GM23338 (cell line): ENCODE data around the gene DNAJA3. TPM values are rescaled to one million over a fixed set of nuclear protein-coding genes. Genes with fewer than 3 reads are reported as not detected.

Experiments
- ATAC-seq: fragments of 200-7000 bp; cut with Tn5 transposase; 3 replicates; pipeline ENCODE4 v1.9.1; 2020
- DNase-seq: peaks from one replicate; pipeline ENCODE4 v3.0.0-alpha.2; 2015; ENCODE audit warnings: low spot score
- H2AFZ ChIP-seq: fragments of 200-600 bp; sonication (generic); 2 replicates; pipeline ENCODE4 v1.8.0; 2016; ENCODE audit warnings: antibody characterized with exemption, mild to moderate bottlenecking, moderate library complexity
- H3F3A ChIP-seq: fragments of 200-600 bp; sonication (generic); replicated peaks from 2 replicates; pipeline ENCODE4 v1.8.0; 2017; ENCODE audit warnings: antibody characterized with exemption, mixed run types, low read depth
- H3K27ac ChIP-seq: fragments of 200-600 bp; sonication (generic); 2 replicates; pipeline ENCODE4 v1.6.1; 2016; ENCODE audit warnings: low read depth
- H3K27me3 ChIP-seq: fragments of 200-600 bp; sonication (generic); 2 replicates; pipeline ENCODE4 v1.8.0; 2016; ENCODE audit warnings: mild to moderate bottlenecking, mixed run types, moderate library complexity; ENCODE audit not compliant: insufficient read depth
- H3K36me3 ChIP-seq: fragments of 200-600 bp; sonication (generic); 2 replicates; pipeline ENCODE4 v1.8.0; 2016; ENCODE audit warnings: mild to moderate bottlenecking; ENCODE audit not compliant: insufficient read depth
- H3K4me1 ChIP-seq: fragments of 200-600 bp; sonication (generic); 2 replicates; pipeline ENCODE4 v1.8.0; 2016; ENCODE audit warnings: mild to moderate bottlenecking, moderate library complexity; ENCODE audit not compliant: insufficient read depth
- H3K4me2 ChIP-seq: fragments of 200-600 bp; sonication (generic); 2 replicates; pipeline ENCODE4 v1.7.1; 2017; ENCODE audit warnings: mixed run types
- H3K4me3 ChIP-seq: fragments of 200-600 bp; sonication (generic); 2 replicates; pipeline ENCODE4 v1.6.1; 2016; ENCODE audit warnings: mixed run types
- H3K79me2 ChIP-seq: fragments of 200-600 bp; sonication (generic); replicated peaks from 2 replicates; pipeline ENCODE4 v1.8.0; 2017; ENCODE audit warnings: mild to moderate bottlenecking; ENCODE audit not compliant: insufficient read depth
- H3K9me2 ChIP-seq: fragments of 200-600 bp; sonication (generic); 2 replicates; pipeline ENCODE4 v1.8.0; 2017; ENCODE audit not compliant: insufficient read depth
- H4K20me1 ChIP-seq: fragments of 200-600 bp; sonication (generic); replicated peaks from 2 replicates; pipeline ENCODE4 v1.8.0; 2017; ENCODE audit warnings: mild to moderate bottlenecking; ENCODE audit not compliant: insufficient read depth
- H3K27ac Mint-ChIP-seq: 2 replicates; pipeline ENCODE4 v1.8.0; 2020; ENCODE audit warnings: inconsistent platforms, mild to moderate bottlenecking, moderate library complexity, mixed read lengths
- H3K27me3 Mint-ChIP-seq: 3 replicates; pipeline ENCODE4 v1.8.0; 2022; ENCODE audit warnings: low read depth, mild to moderate bottlenecking, moderate library complexity, mixed read lengths, inconsistent platforms; ENCODE audit not compliant: insufficient read depth, poor library complexity
- H3K36me3 Mint-ChIP-seq: 3 replicates; pipeline ENCODE4 v1.8.0; 2021; ENCODE audit warnings: low read depth, mild to moderate bottlenecking, inconsistent platforms, moderate library complexity, mixed read lengths
- H3K4me1 Mint-ChIP-seq: 3 replicates; pipeline ENCODE4 v1.8.0; 2020; ENCODE audit warnings: mild to moderate bottlenecking, inconsistent platforms, mixed read lengths
- H3K4me3 Mint-ChIP-seq: 3 replicates; pipeline ENCODE4 v1.8.0; 2021; ENCODE audit warnings: moderate library complexity, mild to moderate bottlenecking, inconsistent platforms, mixed read lengths
- H3K9me3 Mint-ChIP-seq: 3 replicates; pipeline ENCODE4 v1.8.0; 2020; ENCODE audit warnings: moderate library complexity, mild to moderate bottlenecking, inconsistent platforms, mixed read lengths
- CREB1 ChIP-seq: fragments of 250-450 bp; sonication (Bioruptor Pico); IDR thresholded peaks from 2 replicates; pipeline ENCODE4 v1.5.0; 2020; ENCODE audit warnings: low read depth, mild to moderate bottlenecking, moderate library complexity
- EZH2 ChIP-seq: fragments of 200-600 bp; sonication (generic); IDR thresholded peaks from one replicate; pipeline ENCODE4 v1.8.0; 2017; ENCODE audit warnings: antibody characterized with exemption, mild to moderate bottlenecking, low read depth; ENCODE audit not compliant: unreplicated experiment
- EZH2phosphoT487 ChIP-seq: fragments of 200-600 bp; sonication (generic); IDR thresholded peaks from one replicate; pipeline ENCODE4 v1.8.1; 2018; ENCODE audit warnings: antibody characterized with exemption; ENCODE audit not compliant: unreplicated experiment
- POLR2AphosphoS5 ChIP-seq: IDR thresholded peaks from 2 replicates; pipeline ENCODE4 v1.6.1; 2016; ENCODE audit warnings: antibody characterized with exemption, low read depth
- ZNF114 ChIP-seq: fragments of 250-450 bp; sonication (Bioruptor Pico); IDR thresholded peaks from 2 replicates; pipeline ENCODE4 v1.5.0; 2020; ENCODE audit warnings: mild to moderate bottlenecking, moderate library complexity
- ZNF331 ChIP-seq: fragments of 250-450 bp; sonication (Bioruptor Pico); IDR thresholded peaks from 2 replicates; pipeline ENCODE4 v1.5.0; 2020; ENCODE audit warnings: low read depth, mild to moderate bottlenecking, moderate library complexity
- ZNF462 ChIP-seq: fragments of 250-450 bp; sonication (Bioruptor Pico); IDR thresholded peaks from 2 replicates; pipeline ENCODE4 v1.5.0; 2020; ENCODE audit warnings: mild to moderate bottlenecking, moderate library complexity
- polyA plus RNA-seq: library from polyadenylated mRNA; unstranded; fragments of >200 nt; fragmentation: Nextera tagmentation; extraction: Ambion mirVana; gene quantifications from 2 replicates; pipeline ENCODE4 v1.2.1, GENCODE V29; 2016
- total RNA-seq: library from RNA; depleted of rRNA; stranded (reverse); fragments of >200 nt; shearing (Covaris generic); gene quantifications from 2 replicates; pipeline ENCODE4 v1.2.3, GENCODE V29; 2014

The DNAJA3 gene
- total and polyA plus RNA-seq, 2 experiments from 2014 or later, result 56.3 to 75.5 TPM

DNA sequence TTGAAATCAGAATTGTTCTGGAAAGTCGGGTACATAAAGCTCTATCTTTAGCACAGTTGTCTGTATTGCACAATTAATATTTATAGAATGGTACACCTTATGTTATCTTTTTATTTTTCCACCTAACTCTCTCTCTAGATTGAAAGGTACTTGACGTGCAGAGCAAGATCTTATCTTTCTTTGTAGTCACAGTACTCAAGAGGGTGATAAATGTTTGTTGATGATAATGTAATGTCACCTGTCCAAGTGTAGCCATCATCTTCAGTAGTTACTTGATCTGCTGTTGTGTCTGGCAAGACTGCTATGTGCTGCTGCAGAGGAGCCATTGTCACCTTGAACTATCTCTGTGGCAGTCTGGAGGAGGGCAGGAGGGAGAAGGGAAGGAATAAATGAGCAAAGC is 55.9 kb downstream of the DNAJA3 start (continued):
- TF ChIP-seq ZNF462 (CRISPR knock-in tag), result no peak
- TF ChIP-seq EZH2phosphoT487, result no peak
- no peak for TF ChIP-seq ZNF114
- TF ChIP-seq CREB1 (CRISPR knock-in tag), result no peak
- TF ChIP-seq EZH2, result no peak
- no peak for TF ChIP-seq POLR2AphosphoS5

- H3K27ac Mint-ChIP-seq, result no peak overlapping the region
- no peak for TF ChIP-seq ZNF331 (CRISPR knock-in tag)
- no peaks in the 10 kb centered on the region for H3K27me3 Mint-ChIP-seq
- H3K27ac ChIP-seq, result no peak overlapping the region; the same call in 1 of the 2 replicates
- H3K4me1 Mint-ChIP-seq, result peaks cover 5% of the 10 kb centered on the region
- ATAC-seq (no peak), DNase-seq (no peak)
- H3K79me2 ChIP-seq, result peaks cover 44% of the 10 kb centered on the region
- no peaks in the 10 kb centered on the region for H3K4me1 ChIP-seq
- H3K4me2 ChIP-seq, result no peak overlapping the region
- 0 out of 2 replicates have a peak, but pooled peaks cover 10% of the 10 kb centered on the region for H3F3A ChIP-seq
- no peak overlapping the region for H3K4me3 Mint-ChIP-seq
- no peaks in the 10 kb centered on the region for H3K9me2 ChIP-seq
- H3K36me3 Mint-ChIP-seq, result peaks cover 7% of the 10 kb centered on the region; the same call in 2 of the 3 replicates
- H2AFZ ChIP-seq, result no peak overlapping the region
- H3K4me3 ChIP-seq, result no peak overlapping the region
- no peaks in the 10 kb centered on the region; the same call in none of the 2 replicates for H4K20me1 ChIP-seq
- no peaks in the 10 kb centered on the region for H3K27me3 ChIP-seq
- no peaks in the 10 kb centered on the region for H3K9me3 Mint-ChIP-seq
- no peaks in the 10 kb centered on the region for H3K36me3 ChIP-seq
Measured at GRCh38 chr16:4481963-4482362, 56.3 kb downstream of the DNAJA3 start.
